ENCODE measurements around the gene PILRB. TPM values are rescaled to one million over a fixed set of nuclear protein-coding genes. Genes with fewer than 3 reads are reported as not detected.

PILRB gene
- total and polyA plus RNA-seq, 9 of the 15 experiments (the other 6 are each of a cell fraction or from before 2014, with no cell fraction given) = 6.2 to 94.6 (median 37.0) TPM

DNA sequence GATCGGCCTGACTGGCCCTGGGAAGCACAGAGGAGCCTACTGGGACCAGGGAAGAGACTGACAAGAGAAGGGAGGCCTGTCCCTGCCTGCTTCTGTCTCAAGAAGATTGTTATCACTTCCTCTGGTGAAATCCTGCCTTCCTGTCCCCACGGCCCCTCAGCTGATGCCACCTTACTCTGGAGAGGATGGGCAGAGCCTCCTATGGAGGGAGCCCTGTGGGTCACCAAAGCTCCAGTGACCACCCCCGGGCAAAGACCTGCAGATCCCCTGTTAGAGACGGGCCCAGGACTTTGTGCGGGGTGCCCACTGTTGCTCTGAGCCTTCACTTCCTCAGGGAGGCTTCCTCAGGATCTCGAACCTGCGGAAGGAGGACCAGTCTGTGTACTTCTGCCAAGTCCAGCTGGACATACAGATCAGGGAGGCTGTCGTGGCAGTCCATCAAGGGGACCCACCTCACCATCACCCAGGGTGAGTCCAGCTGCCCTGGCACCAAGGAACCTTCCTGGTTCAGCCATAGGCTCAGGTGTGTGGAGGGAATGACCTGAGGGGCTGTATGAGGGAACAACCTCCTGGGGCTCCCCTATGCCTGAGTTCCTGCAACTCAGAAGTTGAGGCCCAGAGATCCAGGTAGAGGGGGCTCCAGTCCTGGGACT is 1.4 kb upstream of the PILRB start:
- Histone ChIP-seq H3K4me3 (no peak overlapping the region), H3K9me1 (ENCODE audit: control insufficient read depth, insufficient read depth, low read length) (no peaks in the 10 kb centered on the region), H3K4me2 (ENCODE audit: insufficient read depth, low read length) (no peak overlapping the region), H3K36me3 (ENCODE audit: control insufficient read depth, insufficient read depth, low read length) (peaks cover 96% of the 10 kb centered on the region), H3K9ac (ENCODE audit: insufficient read depth in 1 of 2, low read depth in 2 of 2, low read length in 2 of 2) (no peak overlapping the region), H3K27ac (ENCODE audit: extremely low read depth, low read depth, low read length) (no peak overlapping the region), H3K27me3 (ENCODE audit: control insufficient read depth in 2 of 2, insufficient read depth in 2 of 2, low read length in 2 of 2) (no peaks in the 10 kb centered on the region), H3K4me1 (replicated peaks in 1 of 2; ENCODE audit: control insufficient read depth in 2 of 2, insufficient read depth in 2 of 2, low read length in 2 of 2) (peaks cover 0 to 9% of the 10 kb centered on the region in 2 experiments; a peak in 1 of 5 replicates), H3K9me3 (replicated peaks; ENCODE audit: control insufficient read depth, insufficient read depth, low read depth, low read length) (no peaks in the 10 kb centered on the region), H4K20me1 (replicated peaks; ENCODE audit: control insufficient read depth, insufficient read depth, low read length) (peaks cover 6% of the 10 kb centered on the region; the same call in 1 of the 2 replicates), H2AFZ (ENCODE audit: low read depth, low read length) (no peak overlapping the region), H3K79me2 (ENCODE audit: control insufficient read depth, insufficient read depth, low read length) (no peaks in the 10 kb centered on the region)
- FAIRE-seq (no peak), ATAC-seq (no peak), DNase-seq (ENCODE audit: extremely low read depth in 1 of 4, low spot score in 3 of 4) (no peak)
- 97% methylated on average over 7 of the region's 8 CpGs for WGBS (ENCODE audit: insufficient coverage, low coverage, missing lambda C conversion rate)
- intact Hi-C loops (cut with micrococcal nuclease) (no loop called here), in situ Hi-C loops (cut with MboI) (no loop called here)
- ChIA-PET CTCF (ENCODE audit: low intra/inter-chr PET ratio) (no interaction called here), POLR2A (interaction anchor here (0.8 to 1.4 kb wide), 3 partner anchors 9 to 73 kb away, joined by 3 to 6 read pairs (median 4); partner anchors contain the start of gene MEPCE)
- TF ChIP-seq SIRT6 (IDR thresholded peaks at IDR 0.05; ENCODE audit: low read depth, low read length) = peak; percentile 23
- no peak for TF ChIP-seq KLF1 (tag; IDR thresholded peaks at IDR 0.05)
- TF ChIP-seq CEBPG (CRISPR knock-in tag; IDR thresholded peaks at IDR 0.05) = no peak
- TF ChIP-seq CEBPG (tag; conservative IDR thresholded peaks at IDR 0.05 in 1 of 2, IDR thresholded peaks at IDR 0.05 in 1 of 2) = no peak
- no TSS peak for BruUV-seq (replicated peaks)

DNA sequence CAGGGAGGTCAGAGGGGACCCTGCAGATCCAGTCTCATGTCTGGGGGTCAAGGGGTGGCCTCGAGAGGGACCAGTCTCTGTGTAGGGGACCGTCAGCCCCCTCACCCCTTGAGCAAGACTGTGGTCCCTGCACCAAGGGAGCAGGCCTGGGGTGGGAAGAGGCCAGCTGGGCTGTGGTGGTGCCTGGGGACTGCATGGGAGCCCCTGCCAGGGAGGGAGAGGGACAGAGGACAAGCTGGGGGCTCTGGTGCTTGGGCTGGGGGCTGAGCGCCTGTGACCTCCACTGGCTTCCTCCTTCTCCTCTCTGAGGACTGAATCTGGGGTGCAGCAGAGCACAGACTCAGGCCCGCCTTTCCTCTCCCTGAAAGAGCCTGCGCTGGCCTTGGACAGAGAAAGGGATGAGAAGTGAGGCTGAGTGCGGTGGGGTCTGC is 771 bp upstream of the PILRB start:
- BruUV-seq (replicated peaks) = no TSS peak
- Histone ChIP-seq H3K9me3 (replicated peaks; ENCODE audit: control insufficient read depth, insufficient read depth, low read depth, low read length) (no peaks in the 10 kb centered on the region), H3K36me3 (ENCODE audit: control insufficient read depth, insufficient read depth, low read length) (peaks cover 98% of the 10 kb centered on the region), H3K27ac (ENCODE audit: extremely low read depth, low read depth, low read length) (no peak overlapping the region), H3K4me3 (no peak overlapping the region), H3K27me3 (ENCODE audit: control insufficient read depth in 2 of 2, insufficient read depth in 2 of 2, low read length in 2 of 2) (no peaks in the 10 kb centered on the region), H3K4me2 (ENCODE audit: insufficient read depth, low read length) (no peak overlapping the region), H3K4me1 (replicated peaks in 1 of 2; ENCODE audit: control insufficient read depth in 2 of 2, insufficient read depth in 2 of 2, low read length in 2 of 2) (peaks cover 0 to 9% of the 10 kb centered on the region in 2 experiments; a peak in 1 of 5 replicates), H3K9me1 (ENCODE audit: control insufficient read depth, insufficient read depth, low read length) (no peaks in the 10 kb centered on the region), H2AFZ (ENCODE audit: low read depth, low read length) (no peak overlapping the region), H3K79me2 (ENCODE audit: control insufficient read depth, insufficient read depth, low read length) (no peaks in the 10 kb centered on the region), H4K20me1 (replicated peaks; ENCODE audit: control insufficient read depth, insufficient read depth, low read length) (peaks cover 6% of the 10 kb centered on the region; the same call in 1 of the 2 replicates), H3K9ac (ENCODE audit: insufficient read depth in 1 of 2, low read depth in 2 of 2, low read length in 2 of 2) (no peak overlapping the region)
- DNase-seq (ENCODE audit: extremely low read depth in 1 of 4, low spot score in 3 of 4) = no peak
- FAIRE-seq = no peak
- TF ChIP-seq RBFOX2 (IDR thresholded peaks at IDR 0.05; ENCODE audit: low read depth, low read length) = peak; percentile 50; the same call in 1 of the 2 replicates
- TF ChIP-seq POLR2G (IDR thresholded peaks at IDR 0.05; ENCODE audit: low read depth, low read length) = peak; percentile 67
- no peak for TF ChIP-seq CCAR2 (IDR thresholded peaks at IDR 0.05; ENCODE audit: low read depth, low read length)
- no peak for ATAC-seq
- in situ Hi-C loops (cut with MboI) = no loop called here
- 88% methylated on average over 4 of the region's 6 CpGs for WGBS (ENCODE audit: insufficient coverage, low coverage, missing lambda C conversion rate)
- intact Hi-C loops (cut with micrococcal nuclease) = no loop called here
- CTCF ChIA-PET (ENCODE audit: low intra/inter-chr PET ratio) = no interaction called here
- POLR2A ChIA-PET = interaction anchor here (0.8 to 1.2 kb wide), 2 partner anchors 10 to 72 kb away, joined by 3 to 4 read pairs; partner anchors contain the start of gene MEPCE
